Trophoblast cell (in vitro differentiated cells and primary cell): Measurements from ENCODE around the gene RPIA.
"Not testable (repeated sequence)": the region's sequence is repeated elsewhere in the genome, so short reads cannot be mapped to it uniquely, and the experiment has no call there.

Experiments
- DNase-seq, 2 donors: peaks; one replicate each; pipeline ENCODE4 v3.0.0-alpha.2; 2016
- H2AFZ ChIP-seq: 2 replicates; pipeline ENCODE4 v1.6.1; 2013; ENCODE audit warnings: low read length, moderate library complexity, mild to moderate bottlenecking; ENCODE audit not compliant: insufficient read depth, poor library complexity
- H2AK5ac ChIP-seq: 2 replicates; pipeline ENCODE4 v1.6.1; 2013; ENCODE audit warnings: mild to moderate bottlenecking, low read length
- H2BK120ac ChIP-seq: 2 replicates; pipeline ENCODE4 v1.6.1; 2013; ENCODE audit warnings: low read length, mild to moderate bottlenecking, moderate library complexity; ENCODE audit not compliant: insufficient read depth, poor library complexity
- H2BK12ac ChIP-seq: 2 replicates; pipeline ENCODE4 v1.6.1; 2013; ENCODE audit warnings: mild to moderate bottlenecking, low read length, moderate library complexity
- H2BK5ac ChIP-seq: 2 replicates; pipeline ENCODE4 v1.6.1; 2013; ENCODE audit warnings: low read length, low read depth, moderate library complexity, mild to moderate bottlenecking; ENCODE audit not compliant: poor library complexity
- H3K14ac ChIP-seq: 2 replicates; pipeline ENCODE4 v1.6.1; 2013; ENCODE audit warnings: mild to moderate bottlenecking, low read length
- H3K18ac ChIP-seq: 2 replicates; pipeline ENCODE4 v1.6.1; 2013; ENCODE audit warnings: mild to moderate bottlenecking, low read length
- H3K23ac ChIP-seq: 2 replicates; pipeline ENCODE4 v1.6.1; 2013; ENCODE audit warnings: low read length
- H3K27ac ChIP-seq: 2 replicates; pipeline ENCODE4 v1.5.1; 2013; ENCODE audit warnings: low read depth, mild to moderate bottlenecking, inconsistent platforms, low read length, moderate library complexity
- H3K27me3 ChIP-seq: 2 replicates; pipeline ENCODE4 v1.6.1; 2013; ENCODE audit warnings: inconsistent platforms, mild to moderate bottlenecking, low read length, moderate library complexity; ENCODE audit not compliant: insufficient read depth
- H3K36me3 ChIP-seq, 2 experiments: 1 replicate in 1 of 2; 2 replicates in 1 of 2; pipeline ENCODE4 v1.6.1; 2013; ENCODE audit warnings: low read length in 2 of 2, mild to moderate bottlenecking in 2 of 2, moderate library complexity in 1 of 2; ENCODE audit not compliant: insufficient read depth in 2 of 2, control insufficient read depth in 1 of 2
- H3K4ac ChIP-seq: 2 replicates; pipeline ENCODE4 v1.6.1; 2013; ENCODE audit warnings: low read depth, mild to moderate bottlenecking, low read length, moderate library complexity
- H3K4me1 ChIP-seq, 2 experiments: 1 replicate in 1 of 2; 2 replicates in 1 of 2; pipeline ENCODE4 v1.6.1; 2013; ENCODE audit warnings: low read length in 2 of 2, mild to moderate bottlenecking in 2 of 2, moderate library complexity in 1 of 2; ENCODE audit not compliant: insufficient read depth in 2 of 2, control insufficient read depth in 1 of 2
- H3K4me2 ChIP-seq: 2 replicates; pipeline ENCODE4 v1.6.1; 2013; ENCODE audit warnings: inconsistent platforms, mild to moderate bottlenecking, low read length, moderate library complexity
- H3K4me3 ChIP-seq: 2 replicates; pipeline ENCODE4 v1.5.1; 2013; ENCODE audit warnings: mild to moderate bottlenecking, low read depth, low read length, inconsistent platforms
- H3K79me1 ChIP-seq: one replicate; pipeline ENCODE4 v1.6.1; 2013; ENCODE audit warnings: low read length
- H3K79me2 ChIP-seq: 2 replicates; pipeline ENCODE4 v1.6.1; 2013; ENCODE audit warnings: low read length, mild to moderate bottlenecking; ENCODE audit not compliant: control insufficient read depth, insufficient read depth, poor library complexity
- H3K9ac ChIP-seq: 2 replicates; pipeline ENCODE4 v1.6.1; 2013; ENCODE audit warnings: mild to moderate bottlenecking, low read length
- H3K9me3 ChIP-seq: 2 replicates; pipeline ENCODE4 v1.6.1; 2013; ENCODE audit warnings: low read depth, mild to moderate bottlenecking, control low read depth, inconsistent platforms, low read length; ENCODE audit not compliant: insufficient read depth
- H4K12ac ChIP-seq: 2 replicates; pipeline ENCODE4 v1.6.1; 2013; ENCODE audit warnings: low read depth, mild to moderate bottlenecking, low read length, moderate library complexity
- H4K8ac ChIP-seq: 2 replicates; pipeline ENCODE4 v1.6.1; 2013; ENCODE audit warnings: low read depth, mild to moderate bottlenecking, low read length, moderate library complexity
- H4K91ac ChIP-seq: one replicate; pipeline ENCODE4 v1.6.1; 2013; ENCODE audit warnings: low read depth, mild to moderate bottlenecking, low read length, moderate library complexity
- WGBS: extraction: QIAGEN DNeasy Blood & Tissue Kit; methylation state at CpG from one replicate; pipeline ENCODE4 v1.1.7; 2013; ENCODE audit warnings: missing lambda C conversion rate; ENCODE audit not compliant: insufficient read length, insufficient coverage; ENCODE audit errors: extremely low coverage; 5-methylcytosine and 5-hydroxymethylcytosine counted together

The RPIA gene

GRCh38 chr2:88764141-88764849, 72.8 kb downstream of the RPIA start:
- Histone ChIP-seq H3K9me3 (peaks cover 11% of the 10 kb centered on the region), H3K79me2 (no peaks in the 10 kb centered on the region), H3K4me1 (peaks cover 10% of the 10 kb centered on the region in 2 experiments)

GRCh38 chr2:88764850-88765153, 73.3 kb downstream of the RPIA start:
- no CpG with 5 or more reads among the region's 22 CpGs for WGBS
- peaks cover 10% of the 10 kb centered on the region in 2 experiments for H3K4me1 ChIP-seq
- no peak overlapping the region for H4K12ac ChIP-seq
- H3K27me3 ChIP-seq = peaks cover 20% of the 10 kb centered on the region
- H4K91ac ChIP-seq = no peak overlapping the region
- no peak overlapping the region for H4K8ac ChIP-seq
- H3K23ac ChIP-seq = no peak overlapping the region
- H3K79me1 ChIP-seq = no peaks in the 10 kb centered on the region
- no peak overlapping the region for H3K4ac ChIP-seq
- no peak overlapping the region for H3K18ac ChIP-seq
- H3K27ac ChIP-seq = no peak overlapping the region
- no peak overlapping the region for H3K4me3 ChIP-seq
- no peak overlapping the region for H3K14ac ChIP-seq
- peaks cover 8% of the 10 kb centered on the region for H3K9me3 ChIP-seq
- H3K36me3 ChIP-seq = no peaks in the 10 kb centered on the region
- H3K4me2 ChIP-seq = peak overlapping the region; percentile 65
- H3K79me2 ChIP-seq = no peaks in the 10 kb centered on the region
- no peak overlapping the region for H3K9ac ChIP-seq
- H2AFZ ChIP-seq = no peak overlapping the region
- no peak overlapping the region for H2BK12ac ChIP-seq
- no peak for DNase-seq
- no peak overlapping the region for H2BK120ac ChIP-seq
- no peak overlapping the region for H2BK5ac ChIP-seq
- no peak overlapping the region for H2AK5ac ChIP-seq

More at GRCh38 chr2:88764141-88764849, 72.8 kb downstream of the RPIA start:
- Histone ChIP-seq H4K91ac (no peak overlapping the region), H3K79me1 (no peaks in the 10 kb centered on the region), H2AFZ (no peak overlapping the region), H3K27ac (no peak overlapping the region), H2AK5ac (no peak overlapping the region), H3K14ac (no peak overlapping the region), H3K18ac (no peak overlapping the region), H4K12ac (no peak overlapping the region), H2BK12ac (no peak overlapping the region), H2BK5ac (no peak overlapping the region), H3K4ac (no peak overlapping the region), H4K8ac (no peak overlapping the region), H3K27me3 (peaks cover 20% of the 10 kb centered on the region), H2BK120ac (no peak overlapping the region), H3K4me3 (no peak overlapping the region), H3K36me3 (no peaks in the 10 kb centered on the region), H3K9ac (no peak overlapping the region), H3K23ac (no peak overlapping the region), H3K4me2 (no peak overlapping the region)
- no peak for DNase-seq
- WGBS = no CpG with 5 or more reads among the region's 19 CpGs

- Histone ChIP-seq H3K9me3 (peaks cover 8% of the 10 kb centered on the region), H3K27ac (no peak overlapping the region), H3K9ac (no peak overlapping the region), H3K4me2 (peak overlapping the region; percentile 65), H2BK12ac (no peak overlapping the region), H3K18ac (no peak overlapping the region), H3K4ac (no peak overlapping the region), H2BK5ac (no peak overlapping the region), H4K8ac (no peak overlapping the region), H2AFZ (peak overlapping the region; percentile 23), H3K23ac (no peak overlapping the region), H2AK5ac (no peak overlapping the region), H3K14ac (no peak overlapping the region), H2BK120ac (no peak overlapping the region), H3K4me1 (peaks cover 10% of the 10 kb centered on the region in 2 experiments), H3K4me3 (peak overlapping the region; percentile 28), H3K27me3 (peaks cover 20% of the 10 kb centered on the region), H4K91ac (no peak overlapping the region), H3K79me1 (no peaks in the 10 kb centered on the region), H3K79me2 (no peaks in the 10 kb centered on the region), H4K12ac (no peak overlapping the region), H3K36me3 (no peaks in the 10 kb centered on the region)
- no CpG with 5 or more reads among the region's 75 CpGs for WGBS
- peak; percentile 87 to 88 for DNase-seq
These were observed 73.8 kb downstream of the RPIA start for GRCh38 chr2:88765154-88765888.

- H3K9ac ChIP-seq, H3K18ac ChIP-seq, H2BK5ac ChIP-seq, H4K8ac ChIP-seq, H2BK12ac ChIP-seq, H3K4ac ChIP-seq, H3K36me3 ChIP-seq, H4K12ac ChIP-seq, H3K27ac ChIP-seq, H4K91ac ChIP-seq, H3K9me3 ChIP-seq, DNase-seq, H3K4me3 ChIP-seq, H2BK120ac ChIP-seq, H3K79me2 ChIP-seq, H3K23ac ChIP-seq, H2AFZ ChIP-seq, H2AK5ac ChIP-seq, H3K79me1 ChIP-seq, H3K14ac ChIP-seq: not testable (repeated sequence)
- Histone ChIP-seq H3K27me3 (peaks cover 20% of the 10 kb centered on the region), H3K4me2 (peak overlapping the region; percentile 65), H3K4me1 (peaks cover 10% of the 10 kb centered on the region in 2 experiments)
- WGBS = no CpG with 5 or more reads among the region's 24 CpGs
These were observed 74.5 kb downstream of the RPIA start for GRCh38 chr2:88765889-88766481.
